ENCODE measurements around the gene LHCGR.
"Not testable (repeated sequence)": the region's sequence is repeated elsewhere in the genome, so short reads cannot be mapped to it uniquely, and the experiment has no call there.

Gene LHCGR

GRCh38 chr2:48739236-48739635 is 16.3 kb downstream of the LHCGR start:
- DNase-seq: not testable (repeated sequence)

GRCh38 chr2:48738806-48739205 is 16.7 kb downstream of the LHCGR start:
- no peak for DNase-seq

- DNase-seq: no peak
These were observed 19.3 kb downstream of the LHCGR start for GRCh38 chr2:48736251-48736650.

DNA sequence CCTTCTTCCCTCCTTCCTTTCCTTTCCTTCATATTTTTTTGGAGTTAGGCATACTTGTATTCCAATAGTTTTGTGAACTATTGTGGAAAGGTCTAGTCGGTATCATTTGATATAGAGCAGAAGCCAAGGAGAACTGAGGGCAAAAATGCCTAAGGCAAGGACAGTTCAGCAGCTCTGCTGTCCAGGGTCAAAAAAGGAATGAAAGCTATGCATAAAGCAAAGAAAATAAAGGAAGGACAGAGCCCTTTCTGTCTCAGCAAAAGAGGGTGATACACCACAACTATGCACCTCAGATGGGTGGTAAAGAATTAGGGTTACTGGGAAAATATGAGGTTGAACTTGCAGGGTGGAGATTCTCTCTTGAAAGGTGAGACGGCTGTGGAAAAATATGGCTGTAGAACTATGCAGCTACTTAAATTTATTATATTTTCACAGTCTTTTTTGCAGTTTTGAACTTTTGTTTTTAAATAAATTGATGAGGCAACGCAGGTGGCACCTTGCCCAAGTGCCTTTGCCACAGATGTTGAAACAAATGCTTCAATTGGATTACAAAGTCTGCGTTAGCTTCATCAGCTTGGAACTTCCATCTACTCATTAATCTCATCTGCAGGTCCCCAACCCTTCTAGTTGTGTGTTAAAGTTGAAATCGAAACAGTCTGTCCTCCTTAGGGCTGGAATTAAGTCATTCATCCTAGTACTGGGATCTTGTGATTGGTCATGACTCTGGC is 20.8 kb downstream of the LHCGR start:
- DNase-seq: no peak

- no peak for DNase-seq
These were observed 22.4 kb downstream of the LHCGR start for GRCh38 chr2:48733067-48733503.

GRCh38 chr2:48728840-48729239 is 26.7 kb downstream of the LHCGR start:
- DNase-seq: no peak

DNA sequence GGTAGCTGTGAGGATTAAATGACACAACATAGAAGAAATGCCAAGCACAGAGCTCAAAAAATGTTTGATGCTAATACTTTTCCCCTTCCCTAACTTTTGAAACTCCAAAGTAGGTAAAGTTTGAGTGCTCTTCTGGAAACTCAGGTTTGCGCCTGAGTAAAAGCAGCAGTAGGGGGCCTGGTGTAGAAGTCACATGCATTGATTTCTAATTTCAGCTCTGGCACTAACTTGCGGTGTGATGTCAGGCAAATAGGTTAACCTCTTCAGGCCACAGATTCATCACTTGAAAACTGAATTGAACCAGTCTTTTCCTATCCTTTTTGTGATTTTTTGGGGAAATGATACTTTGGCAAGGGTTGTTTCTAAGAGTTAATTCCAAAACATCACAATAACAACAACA is 27.2 kb downstream of the LHCGR start:
- no peak for DNase-seq

- DNase-seq: no peak
These were observed 28.0 kb downstream of the LHCGR start for GRCh38 chr2:48727560-48727959.

DNA sequence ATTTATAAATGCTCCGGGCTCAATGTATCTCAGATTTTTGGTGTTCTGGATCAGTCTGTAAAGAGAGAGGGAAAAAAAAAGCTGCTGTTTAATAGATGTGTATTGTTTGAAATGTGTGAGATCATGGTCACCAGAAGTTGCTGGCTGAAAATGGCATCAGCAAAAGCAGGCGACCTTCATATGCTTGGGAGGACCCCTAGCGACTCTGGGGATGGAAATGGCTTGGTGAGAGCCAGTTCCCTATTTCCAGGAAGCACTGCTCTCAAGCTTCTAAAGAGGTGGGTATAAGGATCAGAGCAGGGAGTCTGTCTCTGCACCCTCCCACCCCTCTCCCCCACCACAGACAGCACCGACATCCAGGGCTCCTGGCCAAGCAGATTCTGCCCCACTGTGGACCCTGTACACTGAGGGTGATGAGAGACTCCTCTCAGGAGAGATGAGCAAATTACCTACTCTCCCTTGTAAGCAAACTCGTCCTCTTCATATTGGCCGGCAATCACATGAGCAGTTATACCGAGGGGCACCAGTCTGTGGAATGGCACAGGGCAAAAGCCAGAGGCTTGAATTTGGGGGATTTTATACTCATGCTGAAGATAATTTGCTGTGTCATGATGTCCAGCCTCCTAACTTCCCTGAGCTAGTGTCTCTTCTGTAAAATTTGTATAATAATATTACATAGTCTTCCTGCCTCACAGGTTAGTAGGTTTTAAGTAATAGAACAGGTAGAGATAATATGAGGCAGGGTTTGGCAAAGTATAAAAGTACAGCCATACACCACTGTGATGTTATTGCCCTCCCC is 29.6 kb downstream of the LHCGR start:
- no peak for DNase-seq

- no peak for DNase-seq
These were observed 31.2 kb downstream of the LHCGR start for GRCh38 chr2:48724278-48724677.

- DNase-seq: no peak
These were observed 32.4 kb downstream of the LHCGR start for GRCh38 chr2:48723129-48723528.

GRCh38 chr2:48722391-48722790 is 33.1 kb downstream of the LHCGR start:
- DNase-seq: no peak

DNA sequence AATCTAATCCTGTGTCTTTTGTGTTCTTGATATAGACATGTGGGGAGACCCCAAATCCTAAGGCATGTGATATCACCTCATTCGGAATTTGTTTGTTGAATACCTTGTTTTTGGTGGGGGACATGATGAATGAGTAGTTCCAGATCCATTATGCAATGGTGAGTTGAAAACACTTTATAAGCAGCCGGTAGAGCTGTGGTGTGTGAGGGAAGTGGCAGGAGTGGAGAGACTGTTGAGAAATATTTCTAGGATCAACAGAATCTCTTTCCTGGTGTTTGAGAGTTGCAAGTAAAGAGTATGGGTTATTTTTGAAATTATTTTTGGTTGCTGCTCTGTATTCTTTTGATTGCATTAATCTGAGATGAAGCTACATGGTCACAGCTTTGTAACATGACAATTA is 34.4 kb downstream of the LHCGR start:
- DNase-seq: no peak

GRCh38 chr2:48719480-48720177 is 35.9 kb downstream of the LHCGR start:
- no peak for DNase-seq

GRCh38 chr2:48717846-48718245 is 37.7 kb downstream of the LHCGR start:
- no peak for DNase-seq

DNA sequence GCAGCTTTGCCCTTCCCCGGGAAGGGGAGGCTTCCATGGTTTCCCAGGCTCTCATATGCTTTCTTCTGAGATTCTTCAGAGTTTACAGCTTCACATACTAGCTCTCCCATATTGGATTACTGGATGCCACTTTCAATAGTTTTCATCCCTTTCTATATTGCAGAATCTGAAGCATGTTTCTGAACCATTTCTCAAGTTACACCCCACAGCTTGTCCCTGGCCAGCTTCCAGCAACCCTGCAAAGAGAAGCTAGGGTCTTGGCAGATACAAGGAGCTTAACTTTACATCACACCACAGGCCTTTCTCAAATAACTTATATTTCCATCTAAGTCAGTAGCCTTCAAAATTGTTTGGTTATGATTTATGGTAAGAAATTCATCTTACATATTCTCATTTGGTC is 39.6 kb downstream of the LHCGR start:
- no peak for DNase-seq

DNA sequence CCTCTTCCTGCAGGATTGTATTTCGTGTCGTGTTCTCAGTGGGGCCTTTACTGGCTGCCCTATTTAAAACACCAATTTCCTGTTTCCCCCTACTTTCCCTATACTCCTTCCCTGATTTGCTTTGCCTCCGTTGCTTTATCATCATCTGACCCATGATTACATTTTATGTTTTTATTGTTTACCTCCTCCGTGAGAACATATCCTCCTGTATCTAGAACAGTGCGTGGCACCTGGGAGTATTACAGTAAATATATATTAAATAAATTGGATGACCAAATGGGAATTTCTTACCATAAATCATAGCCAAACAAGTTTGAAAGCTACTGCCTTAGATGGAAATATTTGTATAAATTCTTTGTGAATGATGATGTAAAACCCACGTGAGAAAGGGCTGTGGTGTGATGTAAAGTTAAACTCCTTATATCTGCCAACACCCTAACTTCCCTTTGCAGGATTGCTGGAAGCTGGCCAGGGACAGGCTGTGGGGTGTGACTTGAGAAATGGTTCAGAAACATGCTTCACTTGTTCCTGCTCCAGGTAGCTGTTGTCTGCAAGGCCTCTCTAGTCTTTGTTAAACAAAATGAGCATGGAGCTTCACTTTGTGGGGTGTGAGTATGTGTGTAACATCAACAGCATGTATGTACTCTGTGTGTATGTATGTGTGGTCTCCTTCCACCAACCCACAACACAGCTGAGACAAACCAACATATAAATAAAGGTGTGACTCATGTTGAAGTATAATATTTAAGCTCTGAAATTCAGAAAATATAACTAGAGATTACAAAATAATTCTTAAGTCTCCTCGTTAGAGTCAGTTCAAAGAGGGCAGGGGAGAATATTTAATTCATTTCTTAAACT is 40.3 kb downstream of the LHCGR start:
- no peak for DNase-seq

GRCh38 chr2:48714245-48714644 is 41.3 kb downstream of the LHCGR start:
- no peak for DNase-seq

DNA sequence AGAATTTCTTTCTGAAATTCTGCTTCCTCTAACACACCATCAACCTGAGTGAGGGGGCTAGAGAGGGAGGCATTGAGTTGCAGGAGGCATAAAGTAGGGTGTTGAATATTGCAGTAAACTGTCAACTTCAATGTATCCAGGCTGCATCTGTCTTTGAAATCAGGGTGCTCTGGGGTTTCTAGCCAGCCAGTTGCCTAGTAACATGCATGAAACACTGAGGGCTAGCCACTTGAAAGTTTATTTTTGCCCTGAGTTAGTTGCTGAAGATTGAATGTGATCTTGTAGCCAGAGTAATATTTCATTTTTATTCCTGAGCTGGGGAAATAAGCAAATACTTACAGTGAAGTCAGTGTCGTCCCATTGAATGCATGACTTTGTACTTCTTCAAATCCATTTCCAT is 41.9 kb downstream of the LHCGR start:
- no peak for DNase-seq

GRCh38 chr2:48712151-48712550 is 43.4 kb downstream of the LHCGR start:
- no peak for DNase-seq

DNA sequence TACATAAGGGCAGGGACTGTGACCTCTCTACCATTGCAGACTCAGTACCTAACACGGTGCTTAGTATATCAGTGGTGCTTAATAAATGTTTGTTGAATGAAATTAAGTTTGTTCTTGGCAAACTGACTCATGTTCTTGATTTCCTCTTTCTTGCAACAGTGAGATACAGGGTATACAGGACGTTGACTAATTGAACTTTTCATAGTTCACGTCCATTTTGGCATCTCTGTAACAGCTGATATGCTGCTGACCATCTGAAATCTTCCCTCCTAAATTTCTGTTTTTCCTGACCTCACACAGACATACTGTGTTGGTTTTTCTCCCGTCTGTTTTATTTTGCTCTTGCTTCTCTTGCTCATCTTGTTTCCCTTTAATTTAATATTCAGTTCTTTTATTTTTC is 44.2 kb downstream of the LHCGR start:
- no peak for DNase-seq

- DNase-seq: no peak
These were observed 46.2 kb downstream of the LHCGR start for GRCh38 chr2:48709096-48710034.

All from CD4-positive, alpha-beta T cell treated with Interleukin-1 beta for 1 hour (primary cell).